Inferior parietal cortex (tissue), 1 donor: ENCODE data around the gene FRMD5.

Experiments used
- DNase-seq: peaks from one replicate; pipeline ENCODE4 v3.0.0-alpha.2; 2016; ENCODE audit errors: extremely low spot score

The FRMD5 gene

DNA sequence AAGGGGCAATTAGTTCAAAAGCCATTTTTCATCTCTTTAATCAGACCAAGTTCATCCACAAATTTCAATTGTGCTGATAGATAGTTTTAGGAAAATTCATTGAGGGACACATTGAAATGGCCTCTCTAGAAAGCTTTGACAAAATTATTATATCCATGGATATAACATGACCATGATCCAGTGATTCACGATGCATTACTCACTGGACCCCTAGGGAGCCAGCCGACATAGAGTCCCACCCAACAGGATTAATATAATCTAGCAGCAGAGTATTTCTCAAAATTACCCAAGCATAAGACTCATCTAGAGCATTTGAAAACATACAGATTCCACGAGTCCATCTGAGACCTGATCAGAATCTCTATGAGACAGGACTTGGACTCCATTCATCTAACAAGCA lies 100.3 kb downstream of the FRMD5 start:
- no peak for DNase-seq

DNA sequence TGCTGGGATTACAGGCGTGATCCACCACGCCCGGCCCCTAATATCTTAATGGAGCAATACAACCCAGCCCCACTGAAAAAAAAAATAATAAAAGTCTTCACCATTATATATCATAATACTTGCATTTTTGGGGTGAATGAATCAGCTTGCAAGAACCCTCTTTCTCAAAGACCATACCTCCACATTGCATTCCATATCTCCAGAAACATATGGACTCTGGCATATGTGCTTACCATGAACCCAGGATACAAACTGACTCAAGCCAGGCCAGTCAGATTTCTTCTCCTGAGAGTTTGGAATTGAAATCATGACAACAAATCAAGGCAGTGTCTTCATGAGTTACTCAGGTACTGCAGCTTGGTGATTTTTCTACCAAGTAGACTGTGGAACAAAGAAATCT lies 101.2 kb downstream of the FRMD5 start:
- no peak for DNase-seq

GRCh38 chr15:44092221-44092620 lies 102.8 kb downstream of the FRMD5 start:
- DNase-seq: no peak

DNA sequence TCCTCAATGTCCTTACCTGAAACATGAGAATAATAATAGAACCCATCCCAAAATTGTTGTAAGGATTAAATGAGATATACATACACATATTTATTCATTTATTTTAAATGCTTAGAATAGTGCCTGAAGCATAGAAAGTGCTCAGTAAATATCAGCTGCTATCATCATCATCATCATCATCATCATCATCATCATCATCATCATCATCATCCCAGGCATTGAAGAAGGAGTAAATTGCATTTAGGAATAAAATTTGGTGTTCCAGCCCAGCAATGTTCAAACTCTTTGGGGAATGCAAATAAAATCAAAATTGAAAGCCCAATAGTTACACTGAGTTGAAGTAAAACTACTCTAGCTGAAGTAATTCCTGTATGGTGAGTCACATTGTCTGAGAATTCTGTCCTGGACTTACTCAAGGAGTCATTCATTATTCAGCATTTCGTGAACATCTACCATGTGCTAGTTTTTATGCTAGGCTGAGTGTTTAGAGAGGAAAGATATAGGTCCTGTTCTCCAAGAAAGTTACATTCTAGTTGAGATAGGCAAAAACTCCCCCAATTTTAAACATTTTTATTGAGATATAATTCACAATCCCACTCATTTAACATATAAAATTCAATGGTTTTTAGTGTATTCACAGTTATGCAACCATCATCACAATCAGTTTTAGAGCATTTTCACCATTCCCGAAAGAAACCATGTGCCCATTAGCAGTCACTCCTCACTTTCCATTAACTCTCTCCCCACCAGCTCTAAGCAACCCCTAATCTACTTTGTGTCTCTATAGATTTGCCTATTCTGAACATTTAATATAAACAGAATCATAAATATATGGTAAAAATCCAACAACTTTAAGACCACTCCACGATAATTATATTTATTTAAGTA lies 107.2 kb downstream of the FRMD5 start:
- no peak for DNase-seq

DNA sequence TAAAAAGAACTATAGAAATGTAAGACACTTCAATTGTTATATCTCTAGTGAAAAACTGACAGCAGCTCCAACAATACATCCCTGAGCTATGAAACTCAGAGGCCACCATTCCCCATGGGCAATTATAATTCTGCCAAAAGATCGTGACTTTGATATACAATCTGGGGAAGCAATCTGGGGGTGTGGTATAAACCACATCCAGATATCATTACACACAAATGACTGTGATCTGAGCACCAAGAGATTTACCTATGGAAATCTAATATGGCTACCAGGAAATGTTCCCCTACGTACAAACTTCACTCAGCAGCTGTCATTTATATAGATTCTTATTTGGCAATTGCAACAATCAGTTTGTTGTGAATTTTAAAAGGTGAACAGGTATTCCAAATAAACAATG lies 110.3 kb downstream of the FRMD5 start:
- DNase-seq: no peak

- no peak for DNase-seq
Measured at GRCh38 chr15:44084171-44084570, 110.9 kb downstream of the FRMD5 start.

GRCh38 chr15:44082558-44083157 lies 112.4 kb downstream of the FRMD5 start:
- no peak for DNase-seq

DNA sequence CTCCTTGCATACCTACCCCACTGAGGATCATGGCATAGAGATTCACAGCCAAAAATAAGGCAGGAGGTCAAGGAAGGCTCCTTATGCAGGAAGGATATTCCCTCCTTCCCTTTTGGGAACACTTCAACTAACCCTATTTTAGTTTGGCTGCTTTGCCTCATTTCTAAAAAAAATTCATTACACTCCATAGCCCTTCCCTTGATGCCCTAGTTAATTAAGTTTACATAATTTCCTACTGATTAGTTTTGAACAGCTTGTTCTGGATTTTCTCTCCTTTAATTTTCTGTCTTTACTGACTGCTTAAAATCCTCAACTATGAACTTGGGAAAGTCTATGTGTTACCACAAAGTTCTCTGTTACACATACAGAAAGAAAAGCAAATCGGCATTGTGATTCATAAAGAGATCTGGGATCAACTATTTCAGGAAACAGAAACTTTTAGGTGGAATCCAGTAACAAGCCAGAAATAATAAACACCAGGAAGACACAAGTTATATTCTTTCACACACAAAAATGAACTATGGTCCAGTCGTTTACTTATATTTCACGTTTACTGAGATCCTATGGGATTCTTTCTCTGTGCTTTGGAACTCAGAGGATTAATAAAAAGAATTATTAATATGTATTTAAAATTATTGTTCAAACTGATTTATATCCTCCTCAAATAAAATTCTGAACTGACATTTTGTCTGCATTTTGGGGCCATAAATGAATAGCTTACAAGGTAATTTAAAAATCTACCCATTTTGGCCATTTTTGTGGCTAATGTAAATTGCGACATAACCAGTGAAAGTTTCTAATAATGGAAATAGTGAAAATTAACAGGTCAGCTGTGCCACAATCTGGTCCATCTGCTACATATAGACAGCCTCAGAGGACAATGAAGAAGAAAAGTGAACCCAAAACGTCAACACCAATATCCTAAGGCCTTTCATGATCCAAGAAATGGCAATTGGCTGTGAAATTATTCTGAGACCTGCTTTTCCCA lies 113.8 kb downstream of the FRMD5 start:
- DNase-seq: no peak

GRCh38 chr15:44075535-44075934 lies 119.5 kb downstream of the FRMD5 start:
- no peak for DNase-seq

DNA sequence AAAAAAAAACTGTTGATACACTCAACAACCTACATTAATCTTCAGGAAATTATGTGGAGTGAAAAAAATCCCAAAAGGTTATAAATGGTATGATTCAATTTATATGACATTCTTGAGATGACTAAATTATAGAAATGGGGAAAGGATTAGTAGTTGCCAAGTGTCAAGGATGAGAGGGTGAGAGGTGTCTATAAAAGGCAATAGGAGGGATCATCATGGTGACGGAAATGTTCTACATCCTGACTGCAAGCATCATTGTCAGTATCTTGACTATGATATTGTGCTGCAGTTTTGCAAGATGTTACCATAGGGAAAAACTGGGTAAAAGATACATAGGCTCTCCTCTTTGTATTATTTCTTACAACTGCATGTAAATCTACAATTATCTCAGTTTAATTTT lies 125.6 kb downstream of the FRMD5 start:
- no peak for DNase-seq

GRCh38 chr15:44068347-44068746 lies 126.7 kb downstream of the FRMD5 start:
- no peak for DNase-seq

GRCh38 chr15:44066211-44066827 lies 128.8 kb downstream of the FRMD5 start:
- DNase-seq: peak; percentile 89

GRCh38 chr15:44064706-44065105 lies 130.4 kb downstream of the FRMD5 start:
- no peak for DNase-seq

GRCh38 chr15:44058126-44058525 lies 136.9 kb downstream of the FRMD5 start:
- no peak for DNase-seq

GRCh38 chr15:44045661-44046060 lies 149.4 kb downstream of the FRMD5 start:
- DNase-seq: no peak

DNA sequence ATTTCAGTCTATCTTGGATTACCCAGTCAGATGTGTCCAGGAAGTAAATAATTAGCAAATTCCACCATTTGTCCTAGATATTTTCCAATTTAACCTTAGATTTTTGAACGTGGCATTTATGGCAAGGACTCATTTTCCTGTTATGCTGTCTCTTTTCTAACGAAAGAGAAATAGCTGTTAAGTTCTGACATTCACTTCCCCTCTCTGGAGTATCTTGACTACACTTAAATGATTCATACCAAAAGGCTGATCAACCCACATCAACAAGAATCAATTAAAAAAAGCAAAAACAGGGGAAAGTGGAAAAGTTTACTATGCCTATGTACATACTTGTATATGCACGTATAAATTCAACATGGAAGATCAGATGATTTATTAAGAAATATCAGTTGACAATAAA lies 149.9 kb downstream of the FRMD5 start:
- DNase-seq: no peak

DNA sequence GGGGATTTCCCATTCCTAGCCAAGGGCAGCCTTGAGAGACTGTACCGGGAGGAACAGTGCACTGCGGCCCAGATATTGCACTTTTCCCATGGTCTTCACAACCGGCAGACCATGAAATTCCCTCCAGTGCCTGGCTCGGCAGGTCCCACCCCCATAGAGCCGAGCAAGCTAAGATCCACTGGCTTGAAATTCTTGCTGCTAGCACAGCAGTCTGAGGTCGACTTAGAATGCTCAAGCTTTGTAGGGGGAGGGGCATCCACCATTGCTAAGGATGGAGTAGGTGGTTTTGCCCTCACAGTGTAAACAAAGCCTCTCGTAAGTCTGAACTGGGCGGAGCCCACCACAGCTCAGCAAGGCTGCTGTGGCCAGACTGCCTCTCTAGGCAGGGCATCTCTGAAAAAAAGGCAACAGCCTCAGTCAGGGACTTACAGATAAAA lies 156.3 kb downstream of the FRMD5 start:
- DNase-seq: no peak

GRCh38 chr15:44035781-44036699 lies 159.0 kb downstream of the FRMD5 start:
- no peak for DNase-seq

GRCh38 chr15:44034933-44035624 lies 160.0 kb downstream of the FRMD5 start:
- no peak for DNase-seq

- DNase-seq: no peak
Measured at GRCh38 chr15:44034334-44034733, 160.7 kb downstream of the FRMD5 start.
